IMR-90 (cell line): ENCODE measurements around the gene KLHL29. TPM values are rescaled to one million over a fixed set of nuclear protein-coding genes. Genes with fewer than 3 reads are reported as not detected.

ENCODE experiments used
- ATAC-seq: fragments of 200-7000 bp; cut with Tn5 transposase; 2 replicates; pipeline ENCODE4 v1.9.1; 2020; ENCODE audit warnings: low read depth, mild to moderate bottlenecking, moderate library complexity
- BruUV-seq: library from RNA; stranded (reverse); fragments of 400-500 nt; replicated peaks from 2 replicates; lab custom pipeline; 2021; lab: Mats Ljungman, UMichigan
- CTCF ChIA-PET: fragments of 300-600 bp; formaldehyde crosslinking; extraction: SDS; loops from one replicate; lab custom pipeline; 2021; ENCODE audit warnings: antibody characterized with exemption; lab: Yijun Ruan, JAX
- POLR2A ChIA-PET: fragments of 300-600 bp; sonication (Branson Sonifier 250); formaldehyde crosslinking; loops from one replicate; lab custom pipeline; 2022; ENCODE audit warnings: antibody characterized with exemption; ENCODE audit not compliant: unreplicated experiment; lab: Charles Lee
- DNase-seq: peaks from one replicate; pipeline ENCODE4 v3.0.0; 2013
- H2AFZ ChIP-seq: replicated peaks from 2 replicates; pipeline ENCODE3; 2013; ENCODE audit warnings: low read length, mild to moderate bottlenecking; ENCODE audit not compliant: poor library complexity
- H2AK5ac ChIP-seq: 2 replicates; pipeline ENCODE4 v1.6.1; 2013; ENCODE audit warnings: low read depth, low read length, inconsistent platforms
- H2AK9ac ChIP-seq: replicated peaks from 2 replicates; pipeline ENCODE3; 2013; ENCODE audit warnings: mild to moderate bottlenecking, low read depth, low read length, moderate library complexity; ENCODE audit not compliant: poor library complexity
- H2BK120ac ChIP-seq: 2 replicates; pipeline ENCODE4 v1.6.1; 2013; ENCODE audit warnings: low read depth, low read length, inconsistent platforms
- H2BK15ac ChIP-seq: 3 replicates; pipeline ENCODE4 v1.6.1; 2013; ENCODE audit warnings: low read depth, low read length, inconsistent platforms
- H2BK20ac ChIP-seq: 2 replicates; pipeline ENCODE4 v1.6.1; 2013; ENCODE audit warnings: low read depth, mild to moderate bottlenecking, inconsistent platforms, low read length, moderate library complexity
- H2BK5ac ChIP-seq: 2 replicates; pipeline ENCODE4 v1.6.1; 2013; ENCODE audit warnings: mild to moderate bottlenecking, low read depth, low read length, inconsistent platforms; ENCODE audit not compliant: poor library complexity, severe bottlenecking
- H3K14ac ChIP-seq: replicated peaks from 2 replicates; pipeline ENCODE4 v1.6.1; 2013; ENCODE audit warnings: low read depth, low read length, inconsistent platforms
- H3K18ac ChIP-seq: 2 replicates; pipeline ENCODE4 v1.6.1; 2013; ENCODE audit warnings: low read depth, low read length, control low read depth
- H3K23ac ChIP-seq: 2 replicates; pipeline ENCODE4 v1.6.1; 2013; ENCODE audit warnings: low read depth, low read length, inconsistent platforms
- H3K27ac ChIP-seq: 2 replicates; pipeline ENCODE4 v1.5.1; 2013; ENCODE audit warnings: mild to moderate bottlenecking, control low read depth, low read length; ENCODE audit not compliant: insufficient read depth
- H3K27me3 ChIP-seq: 2 replicates; pipeline ENCODE4 v1.6.1; 2013; ENCODE audit warnings: low read length; ENCODE audit not compliant: control insufficient read depth, insufficient read depth
- H3K36me3 ChIP-seq: 2 replicates; pipeline ENCODE4 v1.6.1; 2013; ENCODE audit warnings: low read length, mixed read lengths; ENCODE audit not compliant: control insufficient read depth, insufficient read depth
- H3K4ac ChIP-seq: 2 replicates; pipeline ENCODE4 v1.6.1; 2013; ENCODE audit warnings: low read depth, low read length, inconsistent platforms
- H3K4me1 ChIP-seq: 2 replicates; pipeline ENCODE4 v1.6.1; 2013; ENCODE audit warnings: low read length, mixed read lengths; ENCODE audit not compliant: control insufficient read depth, insufficient read depth
- H3K4me2 ChIP-seq: 2 replicates; pipeline ENCODE4 v1.6.1; 2013; ENCODE audit warnings: low read depth, mild to moderate bottlenecking, control low read depth, low read length, moderate library complexity
- H3K4me3 ChIP-seq: 2 replicates; pipeline ENCODE4 v1.5.1; 2013; ENCODE audit warnings: low read depth, mild to moderate bottlenecking, control low read depth, low read length, moderate library complexity; ENCODE audit not compliant: insufficient read depth
- H3K56ac ChIP-seq: 2 replicates; pipeline ENCODE4 v1.6.1; 2013; ENCODE audit warnings: low read length, inconsistent platforms; ENCODE audit not compliant: insufficient read depth; ENCODE audit errors: extremely low read depth
- H3K79me1 ChIP-seq, 2 experiments: 2 replicates each; pipeline ENCODE4 v1.6.1; 2013; ENCODE audit warnings: low read length in 2 of 2, inconsistent platforms in 1 of 2, low read depth in 1 of 2
- H3K9ac ChIP-seq: 2 replicates; pipeline ENCODE4 v1.6.1; 2013; ENCODE audit warnings: low read depth, low read length, control low read depth
- H3K9me1 ChIP-seq: 2 replicates; pipeline ENCODE4 v1.6.1; 2013; ENCODE audit warnings: low read length, inconsistent platforms; ENCODE audit not compliant: insufficient read depth
- H3K9me3 ChIP-seq: 2 replicates; pipeline ENCODE4 v1.6.1; 2013; ENCODE audit warnings: low read length; ENCODE audit not compliant: control insufficient read depth, insufficient read depth
- H4K20me1 ChIP-seq: 2 replicates; pipeline ENCODE4 v1.6.1; 2013; ENCODE audit warnings: low read length, inconsistent platforms; ENCODE audit not compliant: insufficient read depth
- H4K5ac ChIP-seq: 2 replicates; pipeline ENCODE4 v1.6.1; 2013; ENCODE audit warnings: mild to moderate bottlenecking, low read depth, low read length, control low read depth
- H4K8ac ChIP-seq, 2 experiments: 2 replicates each; pipeline ENCODE4 v1.6.1; 2013; ENCODE audit warnings: low read depth in 2 of 2, low read length in 2 of 2, control low read depth in 1 of 2, inconsistent platforms in 1 of 2
- H4K91ac ChIP-seq: 2 replicates; pipeline ENCODE4 v1.6.1; 2013; ENCODE audit warnings: low read depth, low read length, inconsistent platforms; ENCODE audit not compliant: insufficient read depth
- BHLHE40 ChIP-seq: fragments of 150-350 bp; IDR thresholded peaks from 2 replicates; pipeline ENCODE4 v1.6.1; 2016; ENCODE audit warnings: mild to moderate bottlenecking, low read depth, low read length
- CHD1 ChIP-seq: IDR thresholded peaks from 2 replicates; pipeline ENCODE4 v1.6.1; 2012; ENCODE audit warnings: low read depth, low read length, improper control_type of control experiment
- FOS ChIP-seq: fragments of 150-350 bp; IDR thresholded peaks from 2 replicates; pipeline ENCODE4 v1.6.1; 2016; ENCODE audit warnings: low read depth, low read length
- MAFK ChIP-seq: IDR thresholded peaks from 2 replicates; pipeline ENCODE4 v1.6.1; 2012; ENCODE audit warnings: low read depth, low read length, improper control_type of control experiment
- MAZ ChIP-seq: IDR thresholded peaks from 2 replicates; pipeline ENCODE4 v1.6.1; 2012; ENCODE audit warnings: low read depth, mild to moderate bottlenecking, low read length, improper control_type of control experiment, moderate library complexity, borderline replicate concordance
- MXI1 ChIP-seq: IDR thresholded peaks from 2 replicates; pipeline ENCODE4 v1.6.1; 2012; ENCODE audit warnings: low read depth, mild to moderate bottlenecking, low read length, moderate library complexity, borderline replicate concordance
- POLR2A ChIP-seq: IDR thresholded peaks from 2 replicates; pipeline ENCODE4 v1.6.1; 2012; ENCODE audit warnings: mild to moderate bottlenecking, low read depth, low read length
- RAD21 ChIP-seq: IDR thresholded peaks from 2 replicates; pipeline ENCODE4 v1.6.1; 2012; ENCODE audit warnings: low read length, improper control_type of control experiment
- RCOR1 ChIP-seq: IDR thresholded peaks from 2 replicates; pipeline ENCODE4 v1.6.1; 2012; ENCODE audit warnings: mild to moderate bottlenecking, low read length, improper control_type of control experiment; ENCODE audit not compliant: insufficient replicate concordance
- RFX5 ChIP-seq: IDR thresholded peaks from 2 replicates; pipeline ENCODE4 v1.8.0; 2012; ENCODE audit warnings: low read depth, mild to moderate bottlenecking, low read length, moderate library complexity
- SMC3 ChIP-seq: fragments of 150-350 bp; IDR thresholded peaks from 2 replicates; pipeline ENCODE4 v1.6.1; 2016; ENCODE audit warnings: low read depth, mild to moderate bottlenecking, antibody characterized with exemption, low read length, moderate library complexity
- dilution Hi-C: fragments of 300-500 bp; cut with HindIII; formaldehyde crosslinking; loops from one replicate; pipeline ENCODE4 v1.14.3; 2018; ENCODE audit warnings: low sequenced_read_pairs; ENCODE audit not compliant: unreplicated experiment
- in situ Hi-C: fragments of 300-500 bp; cut with MboI; formaldehyde crosslinking; loops from 3 replicates; pipeline ENCODE4 v1.14.3; 2019; ENCODE audit warnings: low sequenced_read_pairs, inconsistent platforms, mixed read lengths
- intact Hi-C: fragments of 100-400 bp; cut with micrococcal nuclease; formaldehyde crosslinking; loops from 2 replicates; pipeline ENCODE4 v1.10.0; 2022
- polyA plus RNA-seq, 3 experiments: library from polyadenylated mRNA; depleted of rRNA; stranded (reverse); fragments of >200 nt; gene quantifications; 2 replicates each; pipeline ENCODE4 v1.2.3, GENCODE V29; 2012; ENCODE audit warnings: low replicate concordance in 1 of 3
- total RNA-seq: library from RNA; depleted of rRNA; stranded (reverse); fragments of >200 nt; gene quantifications from 2 replicates; pipeline ENCODE4 v1.2.3, GENCODE V29; 2012

Gene KLHL29
- total and polyA plus RNA-seq, 2 of the 4 experiments (the other 2 are of a cell fraction), result 2.0 to 8.0 TPM

DNA sequence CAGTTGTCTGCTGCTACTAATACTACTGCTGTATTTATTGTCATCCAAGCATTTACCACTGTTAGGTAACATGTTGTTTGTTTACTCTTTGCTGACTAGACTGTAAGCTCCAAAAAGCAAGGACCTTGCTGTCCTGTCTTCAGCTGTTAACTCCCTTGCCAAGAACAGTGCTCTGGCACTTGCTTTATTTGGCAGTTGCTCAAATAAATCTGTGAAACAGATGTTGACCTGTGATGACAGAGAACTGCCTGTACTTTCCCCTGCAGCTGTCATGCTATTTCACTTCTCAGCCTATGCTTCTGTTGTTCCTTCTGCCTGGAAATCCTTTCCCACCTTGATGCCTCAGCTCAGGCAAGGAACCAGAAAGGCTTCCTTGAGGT lies 360.7 kb downstream of the KLHL29 start:
- no peak overlapping the region for H4K91ac ChIP-seq
- no TSS peak for BruUV-seq
- in situ Hi-C loops, result no loop called here

More for the DNA sequence above, 360.7 kb downstream of the KLHL29 start:
- Histone ChIP-seq H3K23ac (no peak overlapping the region), H3K4me3 (no peak overlapping the region), H3K27me3 (no peaks in the 10 kb centered on the region), H3K79me1 (no peaks in the 10 kb centered on the region; a peak in 1 of 4 replicates), H3K9me3 (no peaks in the 10 kb centered on the region), H3K9ac (no peak overlapping the region), H3K4me2 (no peak overlapping the region), H3K18ac (no peak overlapping the region), H3K14ac (no peak overlapping the region), H3K27ac (no peak overlapping the region), H2BK120ac (no peak overlapping the region), H2BK15ac (no peak overlapping the region), H4K20me1 (no peaks in the 10 kb centered on the region), H2AFZ (no peak overlapping the region), H3K9me1 (no peaks in the 10 kb centered on the region; the same call in 1 of the 2 replicates), H2AK9ac (no peak overlapping the region), H3K4ac (no peak overlapping the region), H4K8ac (no peak overlapping the region), H4K5ac (no peak overlapping the region), H3K56ac (no peak overlapping the region), H2BK20ac (no peak overlapping the region), H2AK5ac (no peak overlapping the region), H3K4me1 (peaks cover 3% of the 10 kb centered on the region; the same call in 1 of the 2 replicates), H2BK5ac (no peak overlapping the region), H3K36me3 (no peaks in the 10 kb centered on the region)
- ATAC-seq, result peak; percentile 32; the same call in 1 of the 2 replicates
- ChIA-PET POLR2A (no interaction called here), CTCF (no interaction called here)
- intact Hi-C loops, result no loop called here
- dilution Hi-C loops, result no loop called here
- peak; percentile 49 for DNase-seq
- TF ChIP-seq SMC3, result no peak
- no peak for TF ChIP-seq RAD21
- TF ChIP-seq BHLHE40, result no peak
- no peak for TF ChIP-seq FOS
- no peak for TF ChIP-seq RCOR1
- TF ChIP-seq CHD1, result no peak
- TF ChIP-seq MXI1, result no peak
- TF ChIP-seq MAFK, result no peak
- TF ChIP-seq MAZ, result no peak
- TF ChIP-seq POLR2A, result no peak
- TF ChIP-seq RFX5, result no peak
